ENCODE measurements around the gene PCDHB2. TPM values are rescaled to one million over a fixed set of nuclear protein-coding genes. Genes with fewer than 3 reads are reported as not detected.
A peak's percentile ranks its signal among the peaks of the same experiment; 100 is the strongest.
"Not testable (repeated sequence)": the region's sequence is repeated elsewhere in the genome, so short reads cannot be mapped to it uniquely, and the experiment has no call there.

PCDHB2 gene
- total and polyA plus RNA-seq, 4 donors: 0.50 to 4.1 (median 2.9) TPM

GRCh38 chr5:141096586-141096985, 2.2 kb downstream of the PCDHB2 start:
- DNase-seq; H3K4me3 ChIP-seq (ENCODE audit: low read length in 2 of 2); intact Hi-C loops (cut with DNase I); H3K4me1 ChIP-seq (ENCODE audit: control insufficient read depth in 1 of 2, insufficient read depth in 2 of 2, low read length in 2 of 2); H3K27me3 ChIP-seq (ENCODE audit: control insufficient read depth in 1 of 2, insufficient read depth in 2 of 2, low read length in 1 of 2); H3K27ac ChIP-seq (ENCODE audit: low read depth in 1 of 2, low read length in 2 of 2); ATAC-seq (ENCODE audit: low FRiP score); H3K36me3 ChIP-seq (ENCODE audit: control insufficient read depth in 1 of 2, insufficient read depth in 2 of 2, low read length in 1 of 2): not testable (repeated sequence)
- H3K9me3 ChIP-seq (ENCODE audit: control insufficient read depth, low read length): peaks cover 19% of the 10 kb centered on the region
- 23 to 25% methylated on average over 9 to 36 of the region's 38 CpGs for WGBS, 2 donors

- DNase-seq: peak in 1 of 2 donors; percentile 55
- intact Hi-C loops (cut with DNase I): no loop called here
- no peak for ATAC-seq (ENCODE audit: low FRiP score)
- no peaks in the 10 kb centered on the region for H3K36me3 ChIP-seq (ENCODE audit: control insufficient read depth in 1 of 2, insufficient read depth in 2 of 2, low read length in 1 of 2)
- H3K4me3 ChIP-seq (ENCODE audit: low read length in 2 of 2): peak within 1 kb of the TSS in 1 of 2 donors; percentile 11
- no peaks in the 10 kb centered on the region for H3K27me3 ChIP-seq (ENCODE audit: control insufficient read depth in 1 of 2, insufficient read depth in 2 of 2, low read length in 1 of 2)
- WGBS, 2 donors: 14 to 18% methylated on average over 19 of the region's 19 CpGs
- no peaks in the 10 kb centered on the region for H3K4me1 ChIP-seq (ENCODE audit: control insufficient read depth in 1 of 2, insufficient read depth in 2 of 2, low read length in 2 of 2)
- peaks cover 17% of the 10 kb centered on the region for H3K9me3 ChIP-seq (ENCODE audit: control insufficient read depth, low read length)
- H3K27ac ChIP-seq (ENCODE audit: low read depth in 1 of 2, low read length in 2 of 2): no peak within 1 kb of the TSS
These were observed 5.9 kb downstream of the PCDHB2 start, which contains the start of gene PCDHB3 for GRCh38 chr5:141100243-141100805. TSS of gene PCDHB3 (plus strand) at chr5:141100473. CDS start at chr5:141100650, 177 bp downstream.

GRCh38 chr5:141101059-141101458, 6.6 kb downstream of the PCDHB2 start:
- Histone ChIP-seq H3K27me3 (ENCODE audit: control insufficient read depth in 1 of 2, insufficient read depth in 2 of 2, low read length in 1 of 2) (no peaks in the 10 kb centered on the region), H3K27ac (ENCODE audit: low read depth in 1 of 2, low read length in 2 of 2) (no peak overlapping the region), H3K4me3 (ENCODE audit: low read length in 2 of 2) (peak overlapping the region in 1 of 2 donors; percentile 11), H3K9me3 (ENCODE audit: control insufficient read depth, low read length) (peaks cover 11% of the 10 kb centered on the region), H3K36me3 (ENCODE audit: control insufficient read depth in 1 of 2, insufficient read depth in 2 of 2, low read length in 1 of 2) (no peaks in the 10 kb centered on the region), H3K4me1 (ENCODE audit: control insufficient read depth in 1 of 2, insufficient read depth in 2 of 2, low read length in 2 of 2) (no peaks in the 10 kb centered on the region)
- ATAC-seq (ENCODE audit: low FRiP score) (no peak), DNase-seq (no peak)
- intact Hi-C loops (cut with DNase I): no loop called here
- WGBS, 2 donors: 28 to 33% methylated on average over 20 of the region's 20 CpGs

GRCh38 chr5:141102070-141102469, 7.7 kb downstream of the PCDHB2 start:
- H3K27ac ChIP-seq (ENCODE audit: low read depth in 1 of 2, low read length in 2 of 2); H3K27me3 ChIP-seq (ENCODE audit: control insufficient read depth in 1 of 2, insufficient read depth in 2 of 2, low read length in 1 of 2); H3K4me1 ChIP-seq (ENCODE audit: control insufficient read depth in 1 of 2, insufficient read depth in 2 of 2, low read length in 2 of 2); ATAC-seq (ENCODE audit: low FRiP score); H3K4me3 ChIP-seq (ENCODE audit: low read length in 2 of 2); intact Hi-C loops (cut with DNase I); H3K36me3 ChIP-seq (ENCODE audit: control insufficient read depth in 1 of 2, insufficient read depth in 2 of 2, low read length in 1 of 2); DNase-seq: not testable (repeated sequence)
- WGBS, 2 donors: 27 to 35% methylated on average over 23 to 39 of the region's 39 CpGs
- H3K9me3 ChIP-seq (ENCODE audit: control insufficient read depth, low read length): peaks cover 11% of the 10 kb centered on the region

- H3K9me3 ChIP-seq (ENCODE audit: control insufficient read depth, low read length): peaks cover 11% of the 10 kb centered on the region
- intact Hi-C loops (cut with DNase I); H3K4me1 ChIP-seq (ENCODE audit: control insufficient read depth in 1 of 2, insufficient read depth in 2 of 2, low read length in 2 of 2); H3K27me3 ChIP-seq (ENCODE audit: control insufficient read depth in 1 of 2, insufficient read depth in 2 of 2, low read length in 1 of 2); DNase-seq; H3K27ac ChIP-seq (ENCODE audit: low read depth in 1 of 2, low read length in 2 of 2); H3K4me3 ChIP-seq (ENCODE audit: low read length in 2 of 2); H3K36me3 ChIP-seq (ENCODE audit: control insufficient read depth in 1 of 2, insufficient read depth in 2 of 2, low read length in 1 of 2); ATAC-seq (ENCODE audit: low FRiP score): not testable (repeated sequence)
- 21 to 34% methylated on average over 17 to 36 of the region's 38 CpGs for WGBS, 2 donors
These were observed 8.1 kb downstream of the PCDHB2 start for GRCh38 chr5:141102471-141102870.

- 61 to 88% methylated on average over 2 of the region's 2 CpGs for WGBS, 2 donors
- Histone ChIP-seq H3K4me1 (ENCODE audit: control insufficient read depth in 1 of 2, insufficient read depth in 2 of 2, low read length in 2 of 2) (no peaks in the 10 kb centered on the region), H3K4me3 (ENCODE audit: low read length in 2 of 2) (no peak overlapping the region), H3K36me3 (ENCODE audit: control insufficient read depth in 1 of 2, insufficient read depth in 2 of 2, low read length in 1 of 2) (no peaks in the 10 kb centered on the region), H3K27ac (ENCODE audit: low read depth in 1 of 2, low read length in 2 of 2) (no peak overlapping the region), H3K9me3 (ENCODE audit: control insufficient read depth, low read length) (peaks cover 14% of the 10 kb centered on the region), H3K27me3 (ENCODE audit: control insufficient read depth in 1 of 2, insufficient read depth in 2 of 2, low read length in 1 of 2) (no peaks in the 10 kb centered on the region)
- DNase-seq (no peak), ATAC-seq (ENCODE audit: low FRiP score) (no peak)
- intact Hi-C loops (cut with DNase I): no loop called here
These were observed 10.9 kb downstream of the PCDHB2 start for GRCh38 chr5:141105350-141105749.

- Histone ChIP-seq H3K4me3 (ENCODE audit: low read length in 2 of 2) (no peak overlapping the region), H3K9me3 (ENCODE audit: control insufficient read depth, low read length) (peaks cover 11% of the 10 kb centered on the region), H3K27me3 (ENCODE audit: control insufficient read depth in 1 of 2, insufficient read depth in 2 of 2, low read length in 1 of 2) (no peaks in the 10 kb centered on the region), H3K36me3 (ENCODE audit: control insufficient read depth in 1 of 2, insufficient read depth in 2 of 2, low read length in 1 of 2) (no peaks in the 10 kb centered on the region), H3K4me1 (ENCODE audit: control insufficient read depth in 1 of 2, insufficient read depth in 2 of 2, low read length in 2 of 2) (no peaks in the 10 kb centered on the region), H3K27ac (ENCODE audit: low read depth in 1 of 2, low read length in 2 of 2) (no peak overlapping the region)
- intact Hi-C loops (cut with DNase I): no loop called here
- 21 to 39% methylated on average over 2 of the region's 2 CpGs for WGBS, 2 donors
- ATAC-seq (ENCODE audit: low FRiP score) (no peak), DNase-seq (no peak)
These were observed 24.8 kb downstream of the PCDHB2 start for GRCh38 chr5:141119250-141119649.

- Histone ChIP-seq H3K27ac (ENCODE audit: low read depth in 1 of 2, low read length in 2 of 2) (no peak within 1 kb of the TSS), H3K27me3 (ENCODE audit: control insufficient read depth in 1 of 2, insufficient read depth in 2 of 2, low read length in 1 of 2) (no peaks in the 10 kb centered on the region), H3K36me3 (ENCODE audit: control insufficient read depth in 1 of 2, insufficient read depth in 2 of 2, low read length in 1 of 2) (no peaks in the 10 kb centered on the region), H3K9me3 (ENCODE audit: control insufficient read depth, low read length) (peaks cover 11% of the 10 kb centered on the region), H3K4me1 (ENCODE audit: control insufficient read depth in 1 of 2, insufficient read depth in 2 of 2, low read length in 2 of 2) (no peaks in the 10 kb centered on the region), H3K4me3 (ENCODE audit: low read length in 2 of 2) (peak within 1 kb of the TSS; percentile 8 to 16)
- 10 to 14% methylated on average over 16 of the region's 16 CpGs for WGBS, 2 donors
- no peak for DNase-seq
- intact Hi-C loops (cut with DNase I): no loop called here
- ATAC-seq (ENCODE audit: low FRiP score): no peak
These were observed 27.1 kb downstream of the PCDHB2 start, which contains the start of gene PCDHB4 for GRCh38 chr5:141121563-141121962. TSS of gene PCDHB4 (plus strand) at chr5:141121818. CDS start at chr5:141121999, 181 bp downstream.

GRCh38 chr5:141121985-141122384, 27.6 kb downstream of the PCDHB2 start:
- H3K9me3 ChIP-seq (ENCODE audit: control insufficient read depth, low read length): peaks cover 9% of the 10 kb centered on the region
- WGBS, 2 donors: 31 to 34% methylated on average over 12 of the region's 12 CpGs
- no peak for DNase-seq
- peak overlapping the region; percentile 3 to 16 for H3K4me3 ChIP-seq (ENCODE audit: low read length in 2 of 2)
- H3K27ac ChIP-seq (ENCODE audit: low read depth in 1 of 2, low read length in 2 of 2): no peak overlapping the region
- no peaks in the 10 kb centered on the region for H3K4me1 ChIP-seq (ENCODE audit: control insufficient read depth in 1 of 2, insufficient read depth in 2 of 2, low read length in 2 of 2)
- intact Hi-C loops (cut with DNase I): no loop called here
- H3K27me3 ChIP-seq (ENCODE audit: control insufficient read depth in 1 of 2, insufficient read depth in 2 of 2, low read length in 1 of 2): no peaks in the 10 kb centered on the region
- H3K36me3 ChIP-seq (ENCODE audit: control insufficient read depth in 1 of 2, insufficient read depth in 2 of 2, low read length in 1 of 2): no peaks in the 10 kb centered on the region
- ATAC-seq (ENCODE audit: low FRiP score): no peak

All from aorta (tissue), 5 donors.